ENCODE data around the gene BARX2. TPM values are rescaled to one million over a fixed set of nuclear protein-coding genes. Genes with fewer than 3 reads are reported as not detected.
A peak's percentile ranks its signal among the peaks of the same experiment; 100 is the strongest.
"Not testable (repeated sequence)": the region's sequence is repeated elsewhere in the genome, so short reads cannot be mapped to it uniquely, and the experiment has no call there.

Gene BARX2
- total RNA-seq, result not detected
- polyA plus RNA-seq, result under 1 TPM in 1 of 2 donors, not detected in 1; 0.01 TPM
- long read RNA-seq, donor 1, result 0 reads
- long read RNA-seq, donor 2, result 0 reads
- long read RNA-seq, donor 3, result 0 reads

GRCh38 chr11:129375751-129376657, at the start of gene BARX2:
BARX2 (plus strand) TSS chr11:129375848; CDS start chr11:129376036, 188 bp downstream.
- H3K36me3 ChIP-seq, result no peaks in the 10 kb centered on the region
- DNase-seq, result no peak
- TF ChIP-seq CTCF (IDR thresholded peaks at IDR 0.05), result peak in 7 of 9 donors; percentile 24 to 53 (median 38)
- no peak within 1 kb of the TSS for H3K27ac ChIP-seq
- WGBS, 2 donors, result 3 to 4% methylated on average over 80 to 81 of the region's 81 CpGs
- intact Hi-C loops (cut with DNase I), result no loop called here
- H3K9me3 ChIP-seq, result no peaks in the 10 kb centered on the region
- peak within 1 kb of the TSS in 9 of 10 donors; percentile 18 to 48 (median 37) for H3K4me3 ChIP-seq
- H3K27me3 ChIP-seq, result peaks cover 24 to 99% (median 98%) of the 10 kb centered on the region in 7 donors
- peak in 4 of 8 donors; percentile 20 to 56 (median 42) for ATAC-seq
- H3K4me1 ChIP-seq, result peaks cover 0 to 38% (median 25%) of the 10 kb centered on the region in 9 donors

GRCh38 chr11:129326921-129327320, 48.7 kb upstream of the BARX2 start:
- 81 to 97% methylated on average over 2 of the region's 2 CpGs for WGBS, 2 donors
- DNase-seq (no peak), ATAC-seq (no peak)
- H3K27me3 ChIP-seq, result peaks cover 0 to 3% (median 0%) of the 10 kb centered on the region in 7 donors
- no peak for TF ChIP-seq CTCF (IDR thresholded peaks at IDR 0.05)
- intact Hi-C loops (cut with DNase I), result loop anchor here in 1 of 10 donors (10.0 kb wide), 1 partner anchor 102 kb away; no protein-coding TSS in a partner anchor
- H3K4me1 ChIP-seq, result peaks cover 0 to 20% (median 9%) of the 10 kb centered on the region in 9 donors
- H3K4me3 ChIP-seq, result no peak overlapping the region
- no peaks in the 10 kb centered on the region for H3K9me3 ChIP-seq
- no peaks in the 10 kb centered on the region for H3K36me3 ChIP-seq
- no peak overlapping the region for H3K27ac ChIP-seq

- DNase-seq, ATAC-seq, H3K27me3 ChIP-seq, H3K27ac ChIP-seq, H3K4me3 ChIP-seq, H3K36me3 ChIP-seq, H3K9me3 ChIP-seq: not testable (repeated sequence)
- H3K4me1 ChIP-seq, result peaks cover 0 to 20% (median 9%) of the 10 kb centered on the region in 9 donors
- intact Hi-C loops (cut with DNase I), result loop anchor here in 1 of 10 donors (10.0 kb wide), 1 partner anchor 103 kb away; no protein-coding TSS in a partner anchor
- 74 to 85% methylated on average over 4 of the region's 4 CpGs for WGBS, 2 donors
These were observed 47.9 kb upstream of the BARX2 start for GRCh38 chr11:129327708-129328107.

- Histone ChIP-seq H3K27me3 (peaks cover 0 to 3% (median 0%) of the 10 kb centered on the region in 7 donors), H3K36me3 (no peaks in the 10 kb centered on the region), H3K27ac (no peak overlapping the region), H3K4me1 (peaks cover 0 to 13% (median 5%) of the 10 kb centered on the region in 9 donors), H3K9me3 (no peaks in the 10 kb centered on the region), H3K4me3 (no peak overlapping the region)
- TF ChIP-seq CTCF (IDR thresholded peaks at IDR 0.05), result no peak
- DNase-seq (no peak), ATAC-seq (no peak)
- intact Hi-C loops (cut with DNase I), result loop anchor here in 1 of 10 donors (10.0 kb wide), 1 partner anchor 104 kb away; no protein-coding TSS in a partner anchor
These were observed 46.9 kb upstream of the BARX2 start for GRCh38 chr11:129328756-129329155.
